AG09309 (cell line): Measurements from ENCODE around the gene ARID1A.

Experiments
- DNase-seq: peaks from one replicate; pipeline ENCODE4 v3.0.0-alpha.2; 2010; ENCODE audit warnings: low read depth
- H3K4me3 ChIP-seq: 2 replicates; pipeline ENCODE4 v1.5.1; 2011; ENCODE audit warnings: mild to moderate bottlenecking, low read depth, low read length, moderate library complexity; ENCODE audit not compliant: control insufficient read depth
- CTCF ChIP-seq: IDR thresholded peaks from 2 replicates; pipeline ENCODE4 v1.5.1; 2011; ENCODE audit warnings: mild to moderate bottlenecking, low read depth, low read length, inconsistent platforms; ENCODE audit not compliant: insufficient read depth, control insufficient read depth; ENCODE audit errors: missing control alignments

Gene ARID1A

GRCh38 chr1:26820784-26821269 lies 125.0 kb downstream of the ARID1A start:
- H3K4me3 ChIP-seq = no peak overlapping the region
- DNase-seq = no peak
- TF ChIP-seq CTCF = no peak

GRCh38 chr1:26822737-26823395 lies 127.1 kb downstream of the ARID1A start:
- no peak for TF ChIP-seq CTCF
- no peak for DNase-seq
- H3K4me3 ChIP-seq = no peak overlapping the region

GRCh38 chr1:26824731-26825130 lies 128.9 kb downstream of the ARID1A start:
- no peak for DNase-seq
- H3K4me3 ChIP-seq = no peak overlapping the region
- TF ChIP-seq CTCF = no peak

GRCh38 chr1:26826261-26827105 lies 130.7 kb downstream of the ARID1A start, which contains the start of gene ZDHHC18:
TSS of gene ZDHHC18 (plus strand) at chr1:26826688. CDS start at chr1:26826805, 117 bp downstream.
- peak; percentile 30 for TF ChIP-seq CTCF
- H3K4me3 ChIP-seq = peak within 1 kb of the TSS; percentile 73
- DNase-seq = no peak

GRCh38 chr1:26827106-26827604 lies 131.3 kb downstream of the ARID1A start:
- TF ChIP-seq CTCF = no peak
- peak overlapping the region; percentile 73 for H3K4me3 ChIP-seq
- DNase-seq = no peak

- TF ChIP-seq CTCF = no peak
- no peak for DNase-seq
- peak overlapping the region; percentile 73 for H3K4me3 ChIP-seq
Observed at GRCh38 chr1:26827663-26828062, 131.8 kb downstream of the ARID1A start.
